ENCODE results near the gene SLC4A1. TPM values are rescaled to one million over a fixed set of nuclear protein-coding genes. Genes with fewer than 3 reads are reported as not detected.

SLC4A1 gene
- polyA plus RNA-seq, 10 donors, result 6.0 to 34.0 (median 13.2) TPM

DNA sequence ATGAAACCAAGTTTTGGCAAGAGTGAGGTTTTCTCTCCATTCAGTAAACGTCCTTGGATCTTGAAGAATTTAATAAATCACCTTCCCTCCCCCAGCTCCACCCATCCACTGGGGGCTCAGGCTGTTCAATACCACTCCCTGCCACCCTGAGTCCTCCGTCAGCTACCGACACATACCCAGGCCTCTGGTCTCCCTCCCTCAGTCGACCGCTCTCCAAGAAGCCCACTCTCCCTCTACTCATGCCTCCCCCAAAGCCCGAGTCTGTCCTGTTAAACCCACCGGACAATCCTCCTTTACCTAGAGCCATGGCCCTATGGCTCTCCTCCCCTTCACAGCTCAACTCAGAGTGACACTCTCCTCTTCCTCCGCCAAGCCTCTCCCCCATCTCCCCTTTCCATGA, 19.7 kb upstream of the SLC4A1 start:
- DNase-seq, result no peak

DNA sequence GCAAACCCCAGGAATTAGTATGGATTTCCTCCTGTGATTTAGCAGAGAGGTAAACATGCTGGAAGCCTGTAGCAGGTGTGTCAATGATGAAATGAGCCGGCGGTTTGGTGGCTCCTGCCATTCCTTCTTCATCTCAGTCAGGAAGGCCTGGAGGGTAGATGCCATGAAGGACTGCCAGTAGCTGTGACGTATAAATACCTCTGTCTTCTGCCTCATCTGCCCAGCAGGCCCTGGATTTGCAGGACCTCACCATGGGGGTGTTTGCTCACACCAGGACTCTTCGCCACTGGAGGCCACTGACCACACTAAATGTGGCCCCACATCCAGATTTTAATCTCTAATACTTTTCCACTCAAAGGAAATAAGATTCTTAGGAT, 16.1 kb upstream of the SLC4A1 start:
- DNase-seq, result no peak

DNA sequence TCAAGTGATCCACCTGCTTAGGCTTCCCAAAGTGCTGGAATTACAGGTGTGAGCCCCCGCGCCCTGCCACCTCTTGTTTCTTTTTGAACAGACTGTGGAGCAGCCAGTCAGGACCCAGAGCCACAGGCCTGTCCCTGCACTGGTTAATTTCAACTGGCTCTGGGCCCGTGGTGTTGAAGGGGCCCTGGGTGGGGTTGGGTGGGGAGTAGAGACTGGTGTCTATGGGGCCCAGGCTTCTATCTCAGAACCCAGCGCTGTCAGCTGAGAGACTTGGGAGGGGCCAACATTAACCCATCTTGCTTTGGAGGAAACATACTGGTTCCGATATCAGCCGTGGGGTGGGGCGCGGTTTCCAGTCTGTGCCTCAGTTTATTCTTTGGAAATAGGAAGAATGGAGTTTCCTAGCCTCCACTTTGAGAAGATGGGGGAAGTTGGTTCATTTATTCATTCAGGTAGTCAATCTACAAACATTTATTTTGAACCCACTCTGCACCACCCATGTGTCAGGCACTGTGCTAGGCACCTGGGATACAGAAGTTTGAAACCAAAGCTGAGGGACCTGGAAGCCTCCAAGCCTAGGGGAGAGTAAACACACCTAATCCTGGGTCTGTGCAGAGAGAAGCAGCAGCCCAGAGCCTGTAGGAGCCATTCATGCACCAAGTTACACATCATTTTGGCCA, 15.5 kb upstream of the SLC4A1 start:
- DNase-seq, result no peak

GRCh38 chr17:44282264-44282663, 14.3 kb upstream of the SLC4A1 start:
- DNase-seq, result no peak

DNA sequence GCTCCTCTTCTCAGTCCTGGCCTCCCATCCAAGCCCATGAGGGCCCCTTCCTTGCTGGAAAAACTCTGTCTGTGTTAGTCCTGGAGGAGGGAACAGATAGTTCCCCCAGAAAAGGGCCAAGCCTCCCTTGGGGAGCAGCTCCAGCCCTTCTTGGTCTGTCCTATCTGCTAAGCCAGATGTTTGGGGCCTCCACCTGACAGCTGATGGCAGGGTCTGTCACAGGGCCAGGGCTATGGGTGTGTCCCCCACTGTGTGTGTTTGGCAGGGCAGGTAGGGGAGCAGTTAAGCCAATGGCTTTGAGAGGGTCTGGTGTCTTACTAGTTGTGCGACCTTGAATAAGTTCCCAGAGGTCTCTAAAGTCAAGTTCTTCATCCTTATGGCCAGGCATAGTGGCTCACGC, 13.6 kb upstream of the SLC4A1 start:
- DNase-seq, result no peak

DNA sequence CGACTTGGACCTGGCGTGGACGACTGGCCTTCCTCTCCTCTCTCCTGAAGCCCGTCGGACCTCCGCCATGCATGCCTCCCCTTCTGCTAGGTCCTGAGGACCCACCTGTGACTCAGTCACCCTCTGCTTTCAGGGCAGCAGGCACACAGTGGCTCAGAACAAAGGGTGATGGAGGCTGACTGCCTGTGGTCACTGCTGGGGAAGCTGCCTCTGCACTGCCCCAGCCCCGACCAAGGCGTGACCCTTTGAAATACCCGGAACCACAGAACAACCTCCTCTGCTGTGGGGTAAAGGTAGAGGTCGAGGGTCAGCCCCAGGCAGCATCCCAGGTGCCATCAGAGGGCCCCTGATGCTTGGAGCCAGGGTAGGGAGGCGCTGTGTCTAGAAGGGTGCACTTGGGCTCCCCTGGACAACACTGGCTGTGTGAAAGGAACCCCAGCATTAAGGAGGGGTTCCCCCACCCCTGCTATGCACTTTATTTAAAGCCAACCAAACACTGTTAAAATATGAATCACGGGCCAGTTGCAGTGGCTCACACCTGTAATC, 12.5 kb upstream of the SLC4A1 start:
- DNase-seq, result no peak

GRCh38 chr17:44279666-44280391, 11.9 kb upstream of the SLC4A1 start:
- peak; percentile 27 to 68 (median 38) for DNase-seq

GRCh38 chr17:44279346-44279665, 11.4 kb upstream of the SLC4A1 start:
- no peak for DNase-seq

DNA sequence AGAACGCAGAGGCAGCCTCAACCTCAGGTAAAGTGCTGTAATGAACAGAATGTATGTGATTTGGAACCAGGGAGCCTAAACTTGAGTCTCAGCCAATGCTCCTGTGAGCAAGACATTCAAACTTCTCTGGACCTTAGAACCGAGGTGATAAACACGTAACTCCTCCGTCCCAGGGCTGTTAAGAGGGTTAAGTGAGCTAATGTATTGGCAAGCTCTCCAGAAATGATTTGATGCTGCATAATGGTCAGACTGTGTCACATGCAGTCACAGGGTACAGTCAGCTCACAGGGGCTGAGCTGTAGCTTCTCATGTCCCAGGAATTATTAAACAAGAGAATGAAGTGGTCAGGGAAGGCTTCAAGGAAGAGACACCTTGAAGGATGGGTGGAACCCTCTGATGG, 10.0 kb upstream of the SLC4A1 start:
- no peak for DNase-seq

- DNase-seq, result no peak
Measured at GRCh38 chr17:44273607-44274006, 5.7 kb upstream of the SLC4A1 start.

GRCh38 chr17:44272954-44273353, 5.0 kb upstream of the SLC4A1 start:
- no peak for DNase-seq

DNA sequence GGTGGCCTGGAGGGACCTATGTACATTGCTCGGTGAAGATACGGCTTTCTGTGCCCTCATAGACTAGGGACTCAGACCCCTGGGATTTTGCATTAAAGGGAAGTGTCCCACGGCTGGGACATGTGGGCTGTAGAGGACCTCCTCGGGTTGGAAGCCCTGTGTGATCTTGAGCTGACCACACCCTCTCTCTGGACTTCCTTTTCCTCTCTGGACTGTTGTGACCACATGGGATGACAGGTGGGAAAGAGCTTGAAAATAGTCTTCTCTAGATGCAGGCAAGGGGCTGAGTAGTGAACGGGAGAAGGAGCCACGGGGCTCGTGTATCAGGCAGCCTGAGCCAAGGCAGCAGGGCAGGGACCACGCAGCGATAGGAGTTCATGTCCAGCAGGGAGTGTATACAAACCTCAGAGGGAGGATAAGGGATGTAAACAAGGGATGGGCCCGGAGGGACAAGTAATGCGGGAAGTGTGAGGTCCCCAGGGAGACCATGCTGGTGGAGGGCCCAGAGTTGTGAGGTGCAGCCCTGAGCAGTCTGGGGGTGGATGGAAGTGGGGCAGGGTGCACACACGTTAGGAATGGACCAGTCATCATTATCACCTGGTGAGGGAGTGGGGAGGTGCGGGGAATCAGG, 4.5 kb upstream of the SLC4A1 start:
- no peak for DNase-seq

- peak; percentile 48 to 69 (median 52) for DNase-seq
Measured at GRCh38 chr17:44269535-44270240, 1.8 kb upstream of the SLC4A1 start.

GRCh38 chr17:44268709-44269534, 987 bp upstream of the SLC4A1 start:
- no peak for DNase-seq

- no peak for DNase-seq
Measured at GRCh38 chr17:44267165-44267455, 825 bp downstream of the SLC4A1 start.

GRCh38 chr17:44266402-44267164, 1.4 kb downstream of the SLC4A1 start:
- DNase-seq, result peak in 1 of 3 donors; percentile 39

- DNase-seq, result no peak
Measured at GRCh38 chr17:44263345-44263902, 4.5 kb downstream of the SLC4A1 start.

DNA sequence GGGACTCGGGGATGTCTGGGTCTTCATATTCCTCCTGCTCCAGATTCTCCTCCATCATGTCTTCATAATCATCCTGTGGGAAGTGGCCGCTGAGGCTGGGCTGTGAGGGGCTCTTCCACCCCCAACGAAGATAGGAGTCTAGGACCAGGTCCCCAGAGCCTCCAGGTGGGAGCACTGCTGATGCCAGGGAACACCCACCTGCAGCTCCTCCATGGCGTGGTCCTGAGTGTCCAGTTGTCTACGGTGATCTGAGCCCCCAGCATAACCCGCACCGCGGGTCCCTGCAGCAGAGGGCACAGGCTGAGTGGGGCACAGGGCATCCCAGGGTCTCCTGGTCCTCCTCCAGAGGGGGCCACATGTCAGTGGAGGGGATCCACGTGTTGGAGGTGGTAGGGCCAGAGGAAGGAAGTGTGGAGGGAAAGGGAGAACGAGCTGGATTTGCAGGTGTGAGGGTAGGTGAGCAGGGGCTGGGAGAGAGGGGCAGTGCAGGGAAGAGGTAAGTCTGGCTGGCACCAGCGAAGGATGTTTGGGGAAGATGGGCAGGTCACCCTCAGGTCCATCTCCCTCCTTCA, 5.2 kb downstream of the SLC4A1 start:
- no peak for DNase-seq

GRCh38 chr17:44260296-44260695, 7.6 kb downstream of the SLC4A1 start:
- no peak for DNase-seq

GRCh38 chr17:44258811-44259351, 9.1 kb downstream of the SLC4A1 start:
- no peak for DNase-seq
